Fibroblast of villous mesenchyme (primary cell): Measurements from ENCODE around the gene USP9X. TPM values are rescaled to one million over a fixed set of nuclear protein-coding genes. Genes with fewer than 3 reads are reported as not detected.
A peak's percentile ranks its signal among the peaks of the same experiment; 100 is the strongest.
"Not testable (repeated sequence)": the region's sequence is repeated elsewhere in the genome, so short reads cannot be mapped to it uniquely, and the experiment has no call there.

Source experiments
- DNase-seq: peaks from one replicate; pipeline ENCODE4 v3.0.0-alpha.2; 2010; ENCODE audit warnings: low read depth
- H3K4me3 ChIP-seq: 2 replicates; pipeline ENCODE4 v1.5.1; 2011; ENCODE audit warnings: low read depth, mild to moderate bottlenecking, low read length
- CTCF ChIP-seq: IDR thresholded peaks from 2 replicates; pipeline ENCODE4 v1.5.1; 2012; ENCODE audit warnings: low read depth, mild to moderate bottlenecking, low read length; ENCODE audit not compliant: insufficient read depth
- total RNA-seq: library from RNA; depleted of rRNA; stranded (reverse); fragments of >200 nt; gene quantifications from 2 replicates; pipeline ENCODE4 v1.2.3, GENCODE V29; 2012

Gene USP9X
- total RNA-seq, 1 donor = 180 TPM

- no peak overlapping the region for H3K4me3 ChIP-seq
- no peak for DNase-seq
- no peak for TF ChIP-seq CTCF
Observed at GRCh38 chrX:41105005-41105404, 19.8 kb downstream of the USP9X start.

GRCh38 chrX:41106257-41106656 is 21.0 kb downstream of the USP9X start:
- not testable (repeated sequence) for DNase-seq, H3K4me3 ChIP-seq

- no peak for DNase-seq
- no peak for TF ChIP-seq CTCF
- H3K4me3 ChIP-seq = no peak overlapping the region
Observed at GRCh38 chrX:41108007-41108406, 22.8 kb downstream of the USP9X start.

GRCh38 chrX:41108463-41109205 is 23.4 kb downstream of the USP9X start:
- no peak overlapping the region for H3K4me3 ChIP-seq
- DNase-seq = no peak
- TF ChIP-seq CTCF = no peak

- peak; percentile 28 for DNase-seq
- H3K4me3 ChIP-seq = no peak overlapping the region
- no peak for TF ChIP-seq CTCF
Observed at GRCh38 chrX:41110801-41111625, 25.8 kb downstream of the USP9X start.

- not testable (repeated sequence) for H3K4me3 ChIP-seq
- peak; percentile 60 for TF ChIP-seq CTCF
- peak; percentile 54 for DNase-seq
Observed at GRCh38 chrX:41115104-41115425, 29.8 kb downstream of the USP9X start.

- no peak overlapping the region for H3K4me3 ChIP-seq
- TF ChIP-seq CTCF = no peak
- no peak for DNase-seq
Observed at GRCh38 chrX:41116948-41117347, 31.7 kb downstream of the USP9X start.
